ENCODE data around the gene UVRAG.
"Not testable (repeated sequence)": the region's sequence is repeated elsewhere in the genome, so short reads cannot be mapped to it uniquely, and the experiment has no call there.

UVRAG gene

GRCh38 chr11:75836417-75836816 lies 21.4 kb downstream of the UVRAG start:
- DNase-seq (ENCODE audit: low read depth in 1 of 2, low spot score in 1 of 2), result no peak

- no peak for DNase-seq (ENCODE audit: low read depth in 1 of 2, low spot score in 1 of 2)
Observed at GRCh38 chr11:75839851-75840250, 24.8 kb downstream of the UVRAG start.

DNA sequence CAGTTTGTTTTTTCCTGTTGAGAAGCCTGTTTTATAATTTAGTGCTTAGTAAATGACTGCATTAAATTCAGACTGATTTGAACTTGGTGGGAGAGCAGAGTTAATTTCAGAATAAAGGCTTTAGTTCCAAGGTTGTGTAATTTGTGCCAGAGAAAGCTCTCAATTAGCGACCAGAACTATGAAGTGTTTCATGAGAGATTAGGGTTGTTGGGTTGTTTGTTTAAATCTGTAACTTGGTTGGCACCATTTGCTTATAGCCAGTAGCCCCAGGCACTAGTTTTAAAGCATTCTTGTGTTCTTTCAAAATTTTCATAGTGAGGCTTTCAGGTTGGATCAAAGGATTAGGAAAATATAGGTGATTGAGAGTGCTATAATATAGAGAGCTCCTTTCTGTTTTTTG lies 25.5 kb downstream of the UVRAG start:
- no peak for DNase-seq (ENCODE audit: low read depth in 1 of 2, low spot score in 1 of 2)

DNA sequence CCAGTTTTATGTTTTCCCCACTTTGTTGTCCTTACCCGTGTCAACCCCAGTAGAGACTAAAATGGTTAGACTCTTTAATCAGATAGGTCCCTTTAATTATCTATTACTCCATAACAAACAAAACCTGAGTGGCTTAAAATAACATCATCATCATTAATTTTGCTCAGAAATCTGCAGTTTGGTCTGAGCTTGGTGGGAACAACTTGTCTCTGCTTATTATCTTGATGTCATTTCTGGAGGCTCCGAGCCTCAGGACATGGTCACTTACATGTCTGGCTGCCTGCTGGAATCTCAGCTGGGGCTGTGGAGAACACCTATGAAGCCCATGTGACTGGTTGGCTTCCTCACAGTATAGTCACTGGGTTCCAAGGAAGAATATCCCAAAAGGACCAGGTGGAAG lies 26.7 kb downstream of the UVRAG start:
- no peak for DNase-seq (ENCODE audit: low read depth in 1 of 2, low spot score in 1 of 2)

GRCh38 chr11:75845324-75845723 lies 30.3 kb downstream of the UVRAG start:
- DNase-seq (ENCODE audit: low read depth in 1 of 2, low spot score in 1 of 2), result no peak

DNA sequence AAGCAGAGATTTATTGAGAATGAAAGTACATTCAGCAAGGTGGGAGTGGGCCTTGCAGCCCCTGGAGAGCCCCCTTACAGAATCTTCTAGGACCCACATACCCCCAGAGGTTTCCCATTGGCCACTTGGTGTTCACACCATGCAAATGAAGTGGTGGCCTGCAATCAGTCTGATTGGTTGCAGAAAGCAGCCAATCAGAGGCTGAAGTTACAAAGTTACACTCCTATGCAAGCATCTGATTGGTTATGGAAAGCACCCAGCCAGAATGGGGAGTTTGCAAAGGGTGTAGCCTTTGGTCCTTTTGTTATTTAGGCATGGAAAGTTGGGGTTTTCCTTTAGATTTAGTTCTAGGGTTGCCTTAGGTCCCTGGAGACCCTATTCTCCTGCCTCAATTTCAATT lies 34.9 kb downstream of the UVRAG start:
- DNase-seq (ENCODE audit: low read depth in 1 of 2, low spot score in 1 of 2), result no peak

DNA sequence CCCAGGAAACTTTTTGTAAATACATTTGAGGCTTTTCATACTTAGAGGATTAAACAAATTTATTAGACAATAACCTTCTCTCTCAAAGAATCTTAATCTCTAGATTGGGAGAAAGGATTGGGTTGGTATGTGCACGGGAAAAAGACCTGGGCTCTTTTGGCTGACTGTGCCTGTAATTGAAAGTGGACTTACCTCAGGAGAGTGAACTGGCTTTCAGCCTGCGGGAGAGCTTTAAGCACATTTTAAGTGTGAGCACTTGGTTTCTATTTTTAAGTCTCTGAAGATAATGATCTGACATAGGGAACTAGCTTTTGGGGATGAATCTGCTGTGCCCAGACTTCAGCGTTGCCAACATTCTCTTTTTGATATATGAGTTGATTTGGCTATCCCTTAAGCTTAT lies 35.8 kb downstream of the UVRAG start:
- DNase-seq (ENCODE audit: low read depth in 1 of 2, low spot score in 1 of 2), result no peak

- no peak for DNase-seq (ENCODE audit: low read depth in 1 of 2, low spot score in 1 of 2)
Observed at GRCh38 chr11:75851203-75851602, 36.2 kb downstream of the UVRAG start.

GRCh38 chr11:75852406-75853017 lies 37.5 kb downstream of the UVRAG start:
- DNase-seq (ENCODE audit: low read depth in 1 of 2, low spot score in 1 of 2), result no peak

DNA sequence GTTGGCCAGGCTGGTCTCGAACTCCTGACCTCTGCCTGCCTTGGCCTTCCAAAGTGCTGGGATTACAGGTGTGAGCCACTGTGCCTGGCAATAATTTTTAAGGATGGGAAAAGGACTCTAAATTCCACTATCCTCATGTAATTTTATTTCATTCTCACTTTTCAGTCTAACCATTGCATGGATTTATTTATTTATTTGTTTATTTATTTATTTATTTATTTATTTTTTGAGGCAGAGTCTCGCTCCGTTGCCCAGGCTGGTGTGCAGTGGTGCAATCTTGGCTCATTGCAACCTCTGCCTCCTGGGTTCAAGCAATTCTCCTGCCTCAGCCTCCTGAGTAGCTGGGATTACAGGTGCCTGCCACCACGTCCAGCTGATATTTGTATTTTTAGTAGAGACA lies 38.6 kb downstream of the UVRAG start:
- not testable (repeated sequence) for DNase-seq (ENCODE audit: low read depth in 1 of 2, low spot score in 1 of 2)

DNA sequence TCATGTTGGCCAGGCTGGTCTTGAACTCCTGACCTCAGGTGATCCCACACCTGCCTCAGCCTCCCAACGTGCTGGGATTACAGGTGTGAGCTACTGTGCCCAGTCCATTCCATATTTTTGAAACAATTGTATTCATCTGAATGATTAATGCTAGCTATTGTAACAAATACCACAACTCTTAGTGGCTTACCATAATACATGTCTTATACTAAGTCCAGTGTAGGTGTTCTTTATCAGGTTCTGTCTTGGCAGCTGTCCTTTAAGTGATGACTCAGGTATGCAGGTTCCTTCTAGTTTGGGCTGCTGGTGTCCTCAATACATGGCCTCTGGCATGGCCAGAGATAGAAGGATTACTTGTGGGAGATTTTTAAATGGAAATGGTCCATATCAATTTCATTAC lies 39.0 kb downstream of the UVRAG start:
- no peak for DNase-seq (ENCODE audit: low read depth in 1 of 2, low spot score in 1 of 2)

DNA sequence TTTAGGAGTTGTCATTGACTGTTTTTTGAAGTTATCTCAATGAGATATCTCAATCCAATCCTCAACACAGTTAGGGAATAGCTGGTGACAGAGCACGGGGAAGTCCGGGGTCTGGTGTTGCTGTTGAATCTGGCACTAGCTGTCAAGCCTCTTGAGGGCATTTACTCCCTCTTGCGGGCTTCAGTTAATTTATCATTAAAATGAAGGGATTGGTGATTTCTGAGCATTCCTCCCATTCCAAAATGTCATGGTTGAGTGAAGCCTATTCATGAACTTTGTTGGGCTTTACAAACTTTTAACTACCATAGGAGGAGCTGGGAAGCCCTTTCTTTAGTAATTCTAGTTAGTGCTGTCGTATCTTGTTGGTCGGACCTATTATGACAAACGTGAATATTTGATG lies 40.2 kb downstream of the UVRAG start:
- DNase-seq (ENCODE audit: low read depth in 1 of 2, low spot score in 1 of 2), result no peak

- DNase-seq (ENCODE audit: low read depth in 1 of 2, low spot score in 1 of 2), result no peak
Observed at GRCh38 chr11:75856912-75857311, 41.9 kb downstream of the UVRAG start.

DNA sequence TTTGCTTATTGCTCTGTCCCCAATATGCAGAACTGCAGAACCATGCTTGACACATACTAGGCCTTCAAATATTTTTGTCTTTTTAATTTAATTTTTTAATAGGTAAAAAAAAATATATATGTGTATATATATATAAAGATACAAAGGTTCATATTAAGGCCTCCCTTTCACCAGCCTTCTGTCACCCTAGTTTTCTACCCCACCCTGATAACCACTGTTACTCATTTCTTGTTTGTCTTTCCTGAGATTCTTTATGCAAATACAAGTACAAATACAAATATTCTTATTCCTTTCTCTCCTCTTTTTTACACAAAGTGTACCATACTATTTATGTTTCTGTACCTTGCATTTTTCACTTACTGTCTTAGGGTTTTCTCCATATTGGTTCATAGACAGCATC lies 43.0 kb downstream of the UVRAG start:
- DNase-seq (ENCODE audit: low read depth in 1 of 2, low spot score in 1 of 2), result no peak

DNA sequence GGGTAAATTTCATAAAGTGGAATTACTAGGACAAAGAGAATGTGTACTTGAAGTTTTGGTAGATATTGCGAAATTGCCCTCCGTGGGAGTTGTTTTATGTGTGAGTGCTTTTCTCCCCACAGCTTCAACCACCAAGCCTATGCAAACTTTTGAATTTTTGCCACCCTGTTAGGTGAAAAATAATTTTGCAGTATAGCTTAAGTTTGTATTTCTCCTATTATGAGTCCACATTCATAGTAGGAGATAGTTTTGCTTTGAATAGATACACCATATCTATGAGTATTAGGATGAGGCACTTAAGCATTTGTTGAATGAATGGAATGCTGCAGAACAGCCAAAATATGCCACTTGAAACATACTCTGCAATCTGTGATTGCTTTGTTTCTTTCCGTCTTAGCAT lies 43.6 kb downstream of the UVRAG start:
- DNase-seq (ENCODE audit: low read depth in 1 of 2, low spot score in 1 of 2), result no peak

GRCh38 chr11:75859614-75860013 lies 44.6 kb downstream of the UVRAG start:
- DNase-seq (ENCODE audit: low read depth in 1 of 2, low spot score in 1 of 2), result no peak

DNA sequence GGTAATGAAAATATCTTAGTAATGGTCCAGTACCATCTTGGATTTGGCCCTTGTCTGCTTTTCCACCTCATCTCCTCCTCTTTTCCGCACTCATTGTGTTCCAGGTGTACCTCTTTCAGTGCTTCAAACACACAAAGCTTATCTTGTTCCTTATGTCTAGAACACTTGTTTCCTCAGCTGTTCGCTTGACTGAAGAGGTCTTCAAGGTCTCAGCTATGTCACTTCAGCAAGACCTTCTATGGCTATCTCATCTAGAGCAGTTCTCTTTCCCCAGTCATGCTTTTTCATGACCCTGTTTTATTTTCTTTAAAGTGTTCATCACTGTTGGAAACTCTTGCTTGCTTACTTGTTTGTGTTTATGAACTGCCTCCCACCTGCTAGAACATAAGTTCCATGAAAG lies 47.4 kb downstream of the UVRAG start:
- DNase-seq (ENCODE audit: low read depth in 1 of 2, low spot score in 1 of 2), result no peak

GRCh38 chr11:75867778-75868374 lies 52.9 kb downstream of the UVRAG start:
- peak in 1 of 2 donors; percentile 48 for DNase-seq (ENCODE audit: low read depth in 1 of 2, low spot score in 1 of 2)

GRCh38 chr11:75868990-75869389 lies 54.0 kb downstream of the UVRAG start:
- DNase-seq (ENCODE audit: low read depth in 1 of 2, low spot score in 1 of 2), result no peak

GRCh38 chr11:75869661-75870455 lies 54.8 kb downstream of the UVRAG start:
- no peak for DNase-seq (ENCODE audit: low read depth in 1 of 2, low spot score in 1 of 2)

DNA sequence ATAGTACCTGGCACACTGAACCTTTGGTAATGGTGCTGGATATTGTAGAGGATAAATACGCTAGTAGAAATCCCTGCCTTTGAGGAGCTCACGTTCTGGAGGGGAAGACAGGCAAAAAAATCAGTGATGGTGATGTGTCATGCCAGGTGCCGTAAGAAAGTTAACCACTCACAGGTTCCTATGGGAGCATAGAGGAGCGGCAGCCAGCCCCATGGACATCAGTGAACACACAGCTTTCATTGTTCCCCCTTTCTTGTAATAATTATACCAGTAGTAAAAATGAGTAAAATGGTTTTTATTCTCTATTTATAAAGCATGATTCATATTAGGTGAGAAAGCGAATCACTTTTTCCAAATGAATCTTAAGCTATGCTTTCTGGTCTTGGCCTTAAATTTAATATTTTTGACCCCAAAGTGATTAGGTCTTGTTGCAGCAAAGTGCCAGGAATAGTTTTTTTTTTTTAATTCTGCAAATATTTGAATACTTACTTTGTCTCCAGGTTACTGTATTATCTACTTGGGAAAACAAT lies 57.9 kb downstream of the UVRAG start:
- DNase-seq (ENCODE audit: low read depth in 1 of 2, low spot score in 1 of 2), result no peak
